Activated T-helper 17 cell treated with anti-CD3 and anti-CD28 coated beads, Interleukin-2, amount 50 U/mL, for 72 hours (primary cell): Measurements from ENCODE around the gene MIOX. TPM values are rescaled to one million over a fixed set of nuclear protein-coding genes. Genes with fewer than 3 reads are reported as not detected.
"Not testable (repeated sequence)": the region's sequence is repeated elsewhere in the genome, so short reads cannot be mapped to it uniquely, and the experiment has no call there.

Experiments used
- ATAC-seq: fragments of 150-1000 bp; cut with Tn5 transposase; replicated peaks from 2 replicates; pipeline ENCODE4 v1.10.0; 2021; ENCODE audit warnings: mild to moderate bottlenecking, moderate library complexity
- H3K27ac Mint-ChIP-seq: one replicate; pipeline ENCODE4 v1.8.0; 2022; ENCODE audit warnings: mixed read lengths
- H3K27me3 Mint-ChIP-seq: one replicate; pipeline ENCODE4 v1.8.0; 2022; ENCODE audit warnings: mixed read lengths
- H3K36me3 Mint-ChIP-seq: one replicate; pipeline ENCODE4 v1.8.0; 2022; ENCODE audit warnings: low read depth, mild to moderate bottlenecking, mixed read lengths
- H3K4me1 Mint-ChIP-seq: one replicate; pipeline ENCODE4 v1.8.0; 2022; ENCODE audit warnings: mixed read lengths
- H3K4me3 Mint-ChIP-seq: one replicate; pipeline ENCODE4 v1.8.0; 2022; ENCODE audit warnings: mild to moderate bottlenecking, mixed read lengths
- H3K9me3 Mint-ChIP-seq: one replicate; pipeline ENCODE4 v1.8.0; 2022; ENCODE audit warnings: mixed read lengths
- total RNA-seq, 2 donors: library from RNA; stranded (reverse); gene quantifications; one replicate each; pipeline ENCODE4 v1.2.3, GENCODE V29; 2022

Gene MIOX
- total RNA-seq, 2 donors from 2014 or later, result 0.24 to 0.53 TPM

- peaks cover 11% of the 10 kb centered on the region for H3K4me1 Mint-ChIP-seq
- H3K4me3 Mint-ChIP-seq, result peak overlapping the region; percentile 91
- peaks cover 31% of the 10 kb centered on the region for H3K36me3 Mint-ChIP-seq
- H3K27me3 Mint-ChIP-seq, result no peaks in the 10 kb centered on the region
- no peak for ATAC-seq
- no peaks in the 10 kb centered on the region for H3K9me3 Mint-ChIP-seq
- H3K27ac Mint-ChIP-seq, result no peak overlapping the region
Observed at GRCh38 chr22:50505276-50505775, 18.7 kb downstream of the MIOX start.

GRCh38 chr22:50505776-50506610 is 19.3 kb downstream of the MIOX start:
- Mint-ChIP-seq H3K9me3 (no peaks in the 10 kb centered on the region), H3K4me1 (peaks cover 11% of the 10 kb centered on the region), H3K4me3 (peak overlapping the region; percentile 91), H3K27me3 (no peaks in the 10 kb centered on the region), H3K36me3 (peaks cover 31% of the 10 kb centered on the region), H3K27ac (no peak overlapping the region)
- no peak for ATAC-seq

- Mint-ChIP-seq H3K36me3 (peaks cover 37% of the 10 kb centered on the region), H3K27me3 (no peaks in the 10 kb centered on the region), H3K9me3 (no peaks in the 10 kb centered on the region), H3K4me3 (peak overlapping the region; percentile 91), H3K27ac (peak overlapping the region; percentile 87), H3K4me1 (peaks cover 11% of the 10 kb centered on the region)
- ATAC-seq, result no peak
Observed at GRCh38 chr22:50506611-50507420, 20.2 kb downstream of the MIOX start.

GRCh38 chr22:50507421-50507990 is 20.8 kb downstream of the MIOX start, which contains the start of gene LMF2:
TSS of gene LMF2 (minus strand) at chr22:50507702. CDS start at chr22:50507675, 27 bp downstream.
- Mint-ChIP-seq H3K36me3 (peaks cover 44% of the 10 kb centered on the region), H3K27me3 (no peaks in the 10 kb centered on the region), H3K4me3 (peak within 1 kb of the TSS; percentile 99), H3K27ac (peak within 1 kb of the TSS; percentile 94), H3K9me3 (no peaks in the 10 kb centered on the region), H3K4me1 (peaks cover 14% of the 10 kb centered on the region)
- ATAC-seq, result peak; percentile 84

GRCh38 chr22:50507991-50508884 is 21.6 kb downstream of the MIOX start, which contains the start of gene NCAPH2:
TSS of gene NCAPH2 (plus strand) at chr22:50508224. CDS start at chr22:50508338, 114 bp downstream.
- Mint-ChIP-seq H3K27ac (peak within 1 kb of the TSS; percentile 94), H3K4me1 (peaks cover 14% of the 10 kb centered on the region), H3K9me3 (no peaks in the 10 kb centered on the region), H3K36me3 (peaks cover 49% of the 10 kb centered on the region), H3K4me3 (peak within 1 kb of the TSS; percentile 99), H3K27me3 (no peaks in the 10 kb centered on the region)
- peak; percentile 79 for ATAC-seq

- Mint-ChIP-seq H3K36me3 (peaks cover 54% of the 10 kb centered on the region), H3K27me3 (no peaks in the 10 kb centered on the region), H3K4me3 (peak overlapping the region; percentile 99), H3K9me3 (no peaks in the 10 kb centered on the region), H3K4me1 (peaks cover 14% of the 10 kb centered on the region), H3K27ac (peak overlapping the region; percentile 94)
- no peak for ATAC-seq
Observed at GRCh38 chr22:50508897-50509296, 22.2 kb downstream of the MIOX start.

- Mint-ChIP-seq H3K4me1 (peaks cover 21% of the 10 kb centered on the region), H3K27ac (no peak overlapping the region), H3K4me3 (no peak overlapping the region), H3K27me3 (no peaks in the 10 kb centered on the region), H3K36me3 (peaks cover 77% of the 10 kb centered on the region), H3K9me3 (no peaks in the 10 kb centered on the region)
- no peak for ATAC-seq
Observed at GRCh38 chr22:50513175-50513574, 26.5 kb downstream of the MIOX start.

GRCh38 chr22:50516068-50516467 is 29.4 kb downstream of the MIOX start:
- Mint-ChIP-seq H3K4me1 (peaks cover 10% of the 10 kb centered on the region), H3K27ac (no peak overlapping the region), H3K36me3 (peaks cover 89% of the 10 kb centered on the region), H3K9me3 (no peaks in the 10 kb centered on the region), H3K27me3 (no peaks in the 10 kb centered on the region), H3K4me3 (no peak overlapping the region)
- ATAC-seq, result no peak

GRCh38 chr22:50516891-50517290 is 30.2 kb downstream of the MIOX start:
- no peaks in the 10 kb centered on the region for H3K27me3 Mint-ChIP-seq
- H3K4me1 Mint-ChIP-seq, result peaks cover 10% of the 10 kb centered on the region
- no peak for ATAC-seq
- H3K36me3 Mint-ChIP-seq, result peaks cover 85% of the 10 kb centered on the region
- H3K4me3 Mint-ChIP-seq, result no peak overlapping the region
- no peaks in the 10 kb centered on the region for H3K9me3 Mint-ChIP-seq
- no peak overlapping the region for H3K27ac Mint-ChIP-seq

- peaks cover 6% of the 10 kb centered on the region for H3K4me1 Mint-ChIP-seq
- peaks cover 77% of the 10 kb centered on the region for H3K36me3 Mint-ChIP-seq
- no peak for ATAC-seq
- no peaks in the 10 kb centered on the region for H3K9me3 Mint-ChIP-seq
- H3K27ac Mint-ChIP-seq, result no peak overlapping the region
- H3K27me3 Mint-ChIP-seq, result no peaks in the 10 kb centered on the region
- no peak overlapping the region for H3K4me3 Mint-ChIP-seq
Observed at GRCh38 chr22:50517495-50518260, 31.0 kb downstream of the MIOX start.

- no peaks in the 10 kb centered on the region for H3K9me3 Mint-ChIP-seq
- H3K36me3 Mint-ChIP-seq, result peaks cover 75% of the 10 kb centered on the region
- no peaks in the 10 kb centered on the region for H3K27me3 Mint-ChIP-seq
- H3K27ac Mint-ChIP-seq, result no peak overlapping the region
- H3K4me3 Mint-ChIP-seq, result no peak overlapping the region
- ATAC-seq, result no peak
- peaks cover 6% of the 10 kb centered on the region for H3K4me1 Mint-ChIP-seq
Observed at GRCh38 chr22:50518606-50519005, 31.9 kb downstream of the MIOX start.

GRCh38 chr22:50519151-50519550 is 32.5 kb downstream of the MIOX start:
- Mint-ChIP-seq H3K36me3 (peaks cover 75% of the 10 kb centered on the region), H3K27me3 (no peaks in the 10 kb centered on the region), H3K27ac (no peak overlapping the region), H3K9me3 (no peaks in the 10 kb centered on the region), H3K4me3 (no peak overlapping the region), H3K4me1 (peaks cover 6% of the 10 kb centered on the region)
- ATAC-seq, result no peak

GRCh38 chr22:50520184-50520583 is 33.5 kb downstream of the MIOX start:
- not testable (repeated sequence) for H3K27ac Mint-ChIP-seq, H3K27me3 Mint-ChIP-seq, ATAC-seq, H3K4me1 Mint-ChIP-seq, H3K9me3 Mint-ChIP-seq, H3K4me3 Mint-ChIP-seq
- H3K36me3 Mint-ChIP-seq, result peaks cover 77% of the 10 kb centered on the region
